SH-SY5Y (cell line): ENCODE measurements around the gene FAM25G.

Experiments
- GATA2 ChIP-seq: IDR thresholded peaks from 2 replicates; pipeline ENCODE4 v1.6.1; 2011; ENCODE audit warnings: mild to moderate bottlenecking, low read depth, low read length
- GATA3 ChIP-seq: IDR thresholded peaks from 2 replicates; pipeline ENCODE4 v1.6.1; 2011; ENCODE audit warnings: low read depth, mild to moderate bottlenecking, low read length, moderate library complexity

FAM25G gene

DNA sequence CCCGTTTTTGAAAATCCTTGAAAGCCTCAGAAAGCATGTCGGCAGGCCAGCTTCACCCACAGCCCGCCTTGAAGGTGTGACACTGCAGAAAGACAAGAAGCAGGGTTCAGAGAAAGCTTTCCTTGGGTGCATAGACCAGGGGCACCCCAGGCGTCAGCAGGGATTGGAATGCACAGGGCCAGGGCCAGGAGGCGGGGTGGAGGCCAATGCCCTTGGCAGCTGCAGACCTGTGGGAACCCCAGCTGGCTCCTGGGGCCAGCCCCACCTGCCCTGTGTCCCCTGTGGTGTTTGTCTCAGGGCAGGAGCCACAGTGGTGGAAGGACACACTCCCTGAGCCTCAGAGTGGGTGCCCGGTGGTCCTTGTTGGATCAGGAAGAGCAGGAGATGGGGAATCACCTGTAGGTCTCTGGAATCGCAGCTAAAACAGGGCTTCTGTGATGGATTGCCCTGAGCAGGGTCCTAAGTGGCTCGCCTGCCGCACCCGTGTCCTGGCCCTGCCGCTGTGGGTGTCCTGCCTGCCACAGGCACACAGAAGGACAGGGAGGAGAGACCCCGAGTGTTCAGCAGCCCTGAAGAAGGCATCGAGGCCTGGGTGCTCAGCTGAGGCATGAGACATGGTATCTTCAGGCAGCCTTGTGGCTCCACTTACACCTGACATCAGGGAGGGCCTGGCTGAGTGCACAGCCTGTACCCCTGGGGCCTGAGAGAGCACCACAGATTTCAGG lies 40.1 kb downstream of the FAM25G start:
- TF ChIP-seq GATA2, result no peak
- TF ChIP-seq GATA3, result no peak

DNA sequence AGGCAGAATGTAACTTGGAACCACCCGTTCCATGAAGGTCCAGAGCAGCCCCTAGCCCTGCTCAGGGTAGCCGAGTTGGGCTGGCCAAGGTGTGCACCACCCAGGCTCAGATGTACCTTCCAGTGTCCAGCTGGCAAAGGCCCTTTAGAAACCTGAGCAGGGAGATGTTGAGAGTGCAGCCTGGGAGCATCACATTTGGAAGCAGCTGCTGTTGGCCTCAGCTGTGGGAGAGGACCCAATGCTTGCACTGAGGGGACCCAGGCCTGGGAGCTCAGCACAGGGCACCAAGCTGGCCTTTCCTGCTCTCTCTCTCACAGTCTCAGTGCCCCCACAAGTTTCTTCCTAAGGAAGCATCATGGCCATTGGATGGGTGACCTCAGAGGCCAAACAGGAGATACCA lies 41.1 kb downstream of the FAM25G start:
- TF ChIP-seq GATA3 (no peak), GATA2 (no peak)

DNA sequence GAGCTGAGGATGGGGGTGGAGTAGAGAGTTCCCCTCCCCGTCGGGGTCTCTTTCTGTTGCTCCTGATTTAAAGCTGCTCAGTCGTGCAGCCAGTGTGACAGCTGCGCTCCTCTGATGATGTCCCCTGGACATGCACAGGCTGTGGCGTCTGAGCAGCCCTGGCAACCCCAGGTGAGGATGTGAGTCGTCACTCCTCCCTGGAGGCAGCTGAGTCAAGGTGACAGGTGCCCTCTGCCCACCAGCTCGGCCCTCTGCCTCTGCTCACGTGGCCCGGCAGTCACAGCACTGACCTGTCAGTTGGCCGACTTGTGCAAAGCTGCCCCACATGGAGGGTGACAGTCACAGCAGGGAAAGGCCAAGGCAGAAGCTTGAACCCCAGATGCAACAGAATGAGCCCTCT lies 41.5 kb downstream of the FAM25G start:
- no peak for TF ChIP-seq GATA2
- no peak for TF ChIP-seq GATA3

DNA sequence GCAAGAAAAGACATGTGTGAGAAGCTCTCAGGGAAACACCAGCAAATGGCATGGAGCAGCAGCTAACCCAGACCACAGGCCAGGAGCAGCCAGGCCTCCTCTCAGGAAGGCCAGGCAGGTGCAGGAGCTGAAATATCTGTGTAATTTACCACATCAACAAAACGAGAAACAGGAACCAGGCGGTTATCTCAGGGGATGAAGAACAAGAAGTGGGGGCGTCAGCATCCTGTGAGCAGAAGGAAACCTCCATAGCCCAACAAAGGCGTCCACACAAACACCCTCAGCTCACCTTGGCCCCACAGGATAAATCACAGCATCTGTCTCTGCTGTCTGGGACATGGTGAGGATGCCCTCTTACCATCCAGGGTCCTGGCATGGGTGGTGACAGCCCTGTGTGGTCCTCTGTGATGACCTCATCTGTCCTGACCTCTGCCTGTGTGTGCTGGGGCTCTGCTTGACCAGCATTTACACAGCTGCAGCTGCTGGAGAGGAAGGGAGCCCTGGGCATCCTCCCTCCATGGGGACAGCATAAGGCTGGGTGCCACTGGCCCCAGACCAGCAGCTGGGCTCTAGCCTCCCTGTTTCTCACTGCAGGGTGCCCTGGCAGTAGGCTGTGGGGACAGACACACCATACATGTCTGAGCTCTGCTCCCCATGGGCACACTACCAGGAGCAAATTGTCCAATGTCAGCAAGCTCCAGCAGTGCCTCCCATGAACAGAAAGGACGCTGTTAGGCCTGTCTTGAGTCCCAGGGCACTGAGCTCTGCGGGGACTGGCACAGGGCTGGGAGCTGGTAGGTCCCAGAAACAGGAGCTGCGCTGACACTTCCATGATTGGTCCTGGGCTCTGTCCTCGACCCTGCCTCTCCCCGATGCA lies 42.2 kb downstream of the FAM25G start:
- TF ChIP-seq GATA3 (no peak), GATA2 (no peak)

DNA sequence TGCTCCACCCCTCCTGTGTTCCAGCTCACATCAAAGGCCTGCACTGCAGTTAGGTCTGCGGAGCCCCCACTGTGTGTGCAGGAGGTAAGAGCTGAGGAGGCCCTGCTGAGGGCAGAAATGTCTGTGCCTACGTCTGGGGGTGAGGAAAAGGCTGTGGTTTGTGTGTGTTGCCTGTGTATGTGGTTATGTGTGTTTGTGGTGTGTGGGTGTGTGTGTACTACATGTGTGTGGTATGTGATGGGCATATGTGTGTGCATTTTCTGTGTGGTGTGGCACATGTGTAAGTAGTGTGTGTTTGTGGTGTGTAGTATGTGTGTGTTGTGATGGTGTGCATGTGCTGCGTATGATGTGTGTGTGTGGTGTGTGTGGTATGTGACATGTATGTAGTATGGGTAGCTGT lies 43.8 kb downstream of the FAM25G start:
- TF ChIP-seq GATA2, result no peak
- TF ChIP-seq GATA3, result no peak

DNA sequence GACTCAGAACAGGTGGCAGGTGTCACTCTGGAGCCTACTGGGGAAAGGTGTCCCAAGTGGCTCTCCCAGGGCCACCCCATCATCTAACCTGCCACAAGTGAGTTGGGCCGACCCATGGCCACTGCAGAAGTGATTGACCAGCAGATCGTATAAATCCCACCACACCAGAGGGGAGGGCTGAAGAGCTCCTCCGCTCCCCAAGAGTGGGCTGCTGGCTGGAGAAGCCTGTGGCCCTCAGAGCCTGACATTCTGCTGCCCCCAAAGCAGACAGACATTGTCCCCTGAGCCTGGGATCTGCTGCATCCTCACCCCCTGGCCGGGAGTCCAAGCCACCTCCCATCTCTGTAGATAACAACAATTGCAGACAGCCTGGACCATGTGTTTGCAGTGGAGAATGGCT lies 44.3 kb downstream of the FAM25G start:
- no peak for TF ChIP-seq GATA3
- no peak for TF ChIP-seq GATA2

DNA sequence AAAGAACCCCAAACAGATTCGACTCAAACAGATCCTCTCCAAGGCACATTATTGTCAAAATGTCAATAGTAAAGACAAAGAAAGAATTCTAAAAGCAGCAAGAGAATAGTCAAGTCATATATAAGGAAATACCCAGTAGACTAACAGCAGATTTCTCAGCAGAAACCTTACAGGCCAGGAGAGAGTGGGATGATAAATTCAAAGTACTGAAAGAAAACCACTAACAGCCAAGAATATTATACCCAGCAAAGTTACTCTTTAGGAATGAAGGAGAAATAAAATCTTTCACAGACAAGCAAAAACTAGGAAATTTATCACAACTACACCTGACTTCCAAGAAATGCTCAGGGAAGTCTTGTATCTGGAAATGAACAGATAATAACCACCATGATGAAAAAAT lies 45.8 kb downstream of the FAM25G start:
- TF ChIP-seq GATA2, result no peak
- TF ChIP-seq GATA3, result no peak

DNA sequence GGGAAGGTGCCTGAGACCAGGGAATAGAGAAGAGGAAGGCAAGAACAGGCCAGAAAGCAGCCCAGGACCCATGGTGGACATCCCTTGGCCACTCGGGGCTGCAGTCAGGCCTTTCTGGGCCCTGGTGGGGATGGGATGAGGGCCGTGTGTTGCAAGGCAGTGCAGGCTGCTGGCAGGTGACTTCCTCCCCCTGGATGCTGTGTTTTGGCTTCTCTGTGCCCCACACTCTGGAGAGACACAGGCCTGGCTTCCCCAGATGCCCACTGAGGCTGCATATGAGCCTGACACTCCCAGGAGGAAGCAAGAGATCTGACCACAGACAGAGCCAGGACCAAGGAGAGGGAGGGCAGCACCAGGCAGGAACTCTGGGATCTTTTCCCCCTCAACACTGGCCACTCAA lies 47.5 kb downstream of the FAM25G start:
- TF ChIP-seq GATA2 (no peak), GATA3 (no peak)

DNA sequence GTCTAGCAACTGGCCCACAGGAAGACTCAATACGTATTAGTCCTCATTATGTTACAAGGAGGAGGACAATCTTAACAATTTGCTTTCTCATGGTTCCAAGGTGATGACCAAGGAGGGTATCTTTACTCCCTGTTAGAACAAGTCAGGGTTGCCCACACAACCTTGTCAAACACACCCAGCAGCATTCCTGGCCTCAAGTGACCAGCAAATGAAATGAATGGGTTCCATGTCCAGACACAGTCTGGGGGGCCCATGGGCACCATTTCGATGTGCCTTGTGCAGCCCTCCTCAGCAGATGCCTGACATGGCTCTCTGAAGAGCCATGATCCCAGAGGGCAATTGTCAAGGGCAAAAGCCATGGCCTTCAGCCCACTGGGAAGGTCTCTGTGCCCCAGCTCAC lies 48.4 kb downstream of the FAM25G start:
- TF ChIP-seq GATA3 (no peak), GATA2 (no peak)

DNA sequence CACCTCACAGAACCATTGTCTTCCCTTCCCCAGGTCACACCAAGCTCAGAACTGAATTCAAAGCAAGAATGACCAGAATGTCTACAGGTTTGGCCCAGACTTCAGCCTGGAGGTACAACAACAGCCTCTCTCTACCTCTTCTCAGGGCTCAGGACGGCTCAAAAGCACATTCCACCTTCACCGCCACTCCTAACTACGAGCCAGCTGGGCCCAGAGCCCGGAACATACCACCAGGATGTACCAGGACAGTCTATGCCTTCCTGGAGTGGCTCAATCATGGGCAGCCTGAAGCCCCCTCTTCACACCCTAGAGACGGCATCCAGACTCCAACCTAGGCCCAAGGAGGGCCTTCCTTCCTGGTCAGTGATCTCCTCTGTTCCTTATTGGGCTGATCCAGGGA lies 49.1 kb downstream of the FAM25G start:
- no peak for TF ChIP-seq GATA2
- no peak for TF ChIP-seq GATA3

DNA sequence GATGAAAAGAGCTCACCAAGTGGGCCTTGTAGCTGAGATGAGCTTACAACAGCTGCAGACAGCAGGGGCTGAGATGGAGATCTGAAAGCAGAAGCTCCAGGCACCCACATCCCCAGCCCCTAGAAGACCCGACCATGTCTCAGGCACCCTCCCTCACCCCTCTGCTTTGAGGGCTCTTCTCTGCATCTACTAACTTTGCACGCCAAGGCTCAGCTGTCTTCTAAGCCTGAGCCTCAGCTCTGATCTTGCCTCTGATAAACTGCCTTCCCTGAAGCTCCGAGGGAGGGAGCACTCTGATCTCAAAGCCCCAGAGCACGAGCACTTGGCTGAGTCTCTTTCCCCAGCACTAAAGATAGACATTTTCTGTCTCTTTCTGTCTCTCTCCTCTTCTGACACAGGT lies 49.6 kb downstream of the FAM25G start:
- TF ChIP-seq GATA3 (no peak), GATA2 (no peak)

DNA sequence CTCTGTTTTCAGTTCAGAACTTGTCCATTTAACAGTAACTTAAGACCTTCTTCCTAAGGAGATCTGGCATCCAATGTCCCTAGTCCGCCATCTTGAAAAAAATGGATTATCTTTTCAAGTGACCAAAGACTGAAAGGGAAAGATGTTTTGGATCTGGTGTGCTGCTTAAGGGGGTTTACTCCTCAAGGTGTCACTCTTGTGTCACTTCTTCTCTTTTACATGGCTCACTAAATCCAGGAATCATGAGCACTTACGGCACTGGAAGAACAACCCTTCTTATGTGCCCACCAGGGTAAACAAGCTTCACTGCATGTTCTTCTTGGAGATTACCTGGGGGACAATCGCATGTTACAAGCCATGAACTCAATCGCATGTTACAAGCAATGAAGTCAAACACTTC lies 51.3 kb downstream of the FAM25G start:
- TF ChIP-seq GATA3 (no peak), GATA2 (no peak)

DNA sequence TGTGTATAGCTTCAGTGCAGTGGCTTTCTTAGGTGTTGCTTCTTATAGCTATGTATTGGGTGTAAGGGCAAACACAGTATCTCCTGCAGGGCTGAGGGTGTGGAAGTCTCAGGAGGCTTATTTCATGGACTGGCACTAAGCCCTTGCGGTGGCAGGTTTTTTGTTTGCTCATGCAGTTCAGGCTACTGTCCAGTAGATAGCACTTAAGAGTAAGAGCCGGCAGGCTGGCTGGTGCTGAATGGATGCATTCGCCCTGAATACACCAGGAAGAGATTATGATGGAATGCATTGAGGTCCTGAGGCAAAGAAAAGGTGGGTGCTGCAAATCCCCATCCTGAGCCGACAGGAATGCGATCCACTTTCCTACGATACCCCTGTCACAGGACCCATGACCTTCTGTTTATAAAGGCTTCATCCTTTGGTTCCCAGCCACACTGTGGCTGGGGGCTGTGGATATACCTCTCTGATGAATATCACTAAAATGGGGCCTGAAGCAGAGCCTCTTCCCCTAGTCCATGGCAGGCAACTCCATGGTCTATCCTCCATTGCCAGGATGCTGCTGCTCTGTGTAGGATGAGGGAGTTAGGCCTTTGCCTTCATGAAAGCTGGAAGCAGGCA lies 52.5 kb downstream of the FAM25G start:
- no peak for TF ChIP-seq GATA2
- no peak for TF ChIP-seq GATA3
